ENCODE data around the gene ABCC1.
"Not testable (repeated sequence)": the region's sequence is repeated elsewhere in the genome, so short reads cannot be mapped to it uniquely, and the experiment has no call there.

The ABCC1 gene

GRCh38 chr16:15949210-15950160, at the start of gene ABCC1:
Gene ABCC1, plus strand, starts transcription at chr16:15949616. Its CDS starts 136 bp downstream, at chr16:15949752.
- peak; percentile 41 for DNase-seq (ENCODE audit: low spot score)

- no peak for DNase-seq (ENCODE audit: low spot score)
Observed at GRCh38 chr16:15900357-15900756, 49.1 kb upstream of the ABCC1 start.

- no peak for DNase-seq (ENCODE audit: low spot score)
Observed at GRCh38 chr16:15900901-15901500, 48.4 kb upstream of the ABCC1 start.

GRCh38 chr16:15903960-15904359, 45.5 kb upstream of the ABCC1 start:
- no peak for DNase-seq (ENCODE audit: low spot score)

- DNase-seq (ENCODE audit: low spot score) = no peak
Observed at GRCh38 chr16:15906439-15906838, 43.0 kb upstream of the ABCC1 start.

- no peak for DNase-seq (ENCODE audit: low spot score)
Observed at GRCh38 chr16:15907863-15908478, 41.4 kb upstream of the ABCC1 start.

- no peak for DNase-seq (ENCODE audit: low spot score)
Observed at GRCh38 chr16:15911198-15911597, 38.2 kb upstream of the ABCC1 start.

GRCh38 chr16:15913046-15913698, 36.2 kb upstream of the ABCC1 start:
- DNase-seq (ENCODE audit: low spot score) = no peak

- DNase-seq (ENCODE audit: low spot score) = no peak
Observed at GRCh38 chr16:15915555-15916081, 33.8 kb upstream of the ABCC1 start.

- no peak for DNase-seq (ENCODE audit: low spot score)
Observed at GRCh38 chr16:15916323-15916722, 33.1 kb upstream of the ABCC1 start.

- not testable (repeated sequence) for DNase-seq (ENCODE audit: low spot score)
Observed at GRCh38 chr16:15918314-15918713, 31.1 kb upstream of the ABCC1 start.

GRCh38 chr16:15919331-15919730, 30.1 kb upstream of the ABCC1 start:
- no peak for DNase-seq (ENCODE audit: low spot score)

- no peak for DNase-seq (ENCODE audit: low spot score)
Observed at GRCh38 chr16:15924996-15925395, 24.4 kb upstream of the ABCC1 start.

- no peak for DNase-seq (ENCODE audit: low spot score)
Observed at GRCh38 chr16:15925631-15926030, 23.8 kb upstream of the ABCC1 start.

- no peak for DNase-seq (ENCODE audit: low spot score)
Observed at GRCh38 chr16:15928261-15929104, 20.9 kb upstream of the ABCC1 start.

- DNase-seq (ENCODE audit: low spot score) = no peak
Observed at GRCh38 chr16:15932939-15933338, 16.5 kb upstream of the ABCC1 start.

- no peak for DNase-seq (ENCODE audit: low spot score)
Observed at GRCh38 chr16:15933781-15934180, 15.6 kb upstream of the ABCC1 start.

- DNase-seq (ENCODE audit: low spot score) = no peak
Observed at GRCh38 chr16:15934991-15935390, 14.4 kb upstream of the ABCC1 start.

GRCh38 chr16:15936809-15937208, 12.6 kb upstream of the ABCC1 start:
- DNase-seq (ENCODE audit: low spot score) = not testable (repeated sequence)

GRCh38 chr16:15942931-15943690, 6.3 kb upstream of the ABCC1 start:
- DNase-seq (ENCODE audit: low spot score) = no peak
